Measurements from ENCODE around the gene CDC40. TPM values are rescaled to one million over a fixed set of nuclear protein-coding genes. Genes with fewer than 3 reads are reported as not detected.

Gene CDC40
- total and polyA plus RNA-seq, 12 donors: 5.7 to 20.5 (median 15.3) TPM

GRCh38 chr6:110173506-110174132 lies 6.6 kb upstream of the CDC40 start:
- peaks cover 0 to 5% (median 0%) of the 10 kb centered on the region in 7 donors for H3K27me3 ChIP-seq
- intact Hi-C loops (cut with DNase I): loop anchor here in 1 of 10 donors (10.0 kb wide), 1 partner anchor 211 kb away; no protein-coding TSS in a partner anchor

GRCh38 chr6:110178626-110179405 lies 1.4 kb upstream of the CDC40 start:
- H3K27ac ChIP-seq: peak overlapping the region in 8 of 10 donors; percentile 26 to 96 (median 54)
- peaks cover 11 to 39% (median 32%) of the 10 kb centered on the region in 9 donors for H3K4me1 ChIP-seq
- TF ChIP-seq CTCF (IDR thresholded peaks at IDR 0.05): peak in 8 of 9 donors; percentile 19 to 81 (median 60)
- intact Hi-C loops (cut with DNase I): loop anchor here in 9 of 10 donors (1.0 to 10.0 kb wide), 5 partner anchors 206 to 214 kb away; no protein-coding TSS in a partner anchor
- WGBS, 2 donors: 0 to 1% methylated on average over 64 to 66 of the region's 66 CpGs
- H3K27me3 ChIP-seq: peaks cover 0 to 5% (median 0%) of the 10 kb centered on the region in 7 donors
- no peaks in the 10 kb centered on the region for H3K36me3 ChIP-seq
- peak overlapping the region; percentile 70 to 93 (median 82) for H3K4me3 ChIP-seq
- H3K9me3 ChIP-seq: no peaks in the 10 kb centered on the region
- DNase-seq (peak; percentile 22 to 30), ATAC-seq (peak; percentile 7 to 53 (median 26))

More at GRCh38 chr6:110173506-110174132, 6.6 kb upstream of the CDC40 start:
- DNase-seq (no peak), ATAC-seq (no peak)
- Histone ChIP-seq H3K9me3 (no peaks in the 10 kb centered on the region), H3K4me3 (no peak overlapping the region), H3K36me3 (no peaks in the 10 kb centered on the region), H3K4me1 (peaks cover 0 to 6% (median 4%) of the 10 kb centered on the region in 9 donors), H3K27ac (no peak overlapping the region)
- TF ChIP-seq CTCF (IDR thresholded peaks at IDR 0.05): no peak
- 89 to 91% methylated on average over 4 of the region's 4 CpGs for WGBS, 2 donors

- H3K4me1 ChIP-seq: peaks cover 11 to 47% (median 35%) of the 10 kb centered on the region in 9 donors
- intact Hi-C loops (cut with DNase I): loop anchor here in 9 of 10 donors (1.0 to 10.0 kb wide), 5 partner anchors 205 to 213 kb away; no protein-coding TSS in a partner anchor
- no peaks in the 10 kb centered on the region for H3K9me3 ChIP-seq
- peak; percentile 92 for DNase-seq
- H3K36me3 ChIP-seq: no peaks in the 10 kb centered on the region
- peaks cover 0 to 5% (median 0%) of the 10 kb centered on the region in 7 donors for H3K27me3 ChIP-seq
- 1% methylated on average over 53 to 62 of the region's 62 CpGs for WGBS, 2 donors
- ATAC-seq: peak; percentile 99 to 100 (median 99)
- TF ChIP-seq CTCF (IDR thresholded peaks at IDR 0.05): peak in 1 of 9 donors; percentile 7
- peak within 1 kb of the TSS; percentile 4 to 96 (median 84) for H3K27ac ChIP-seq
- H3K4me3 ChIP-seq: peak within 1 kb of the TSS; percentile 73 to 98 (median 83)
Observed at GRCh38 chr6:110179406-110180227, 610 bp upstream of the CDC40 start, which contains the start of gene WASF1. Gene WASF1, minus strand, starts transcription at chr6:110179670. Its CDS starts 52,069 bp downstream, at chr6:110127601.
